Transverse colon (tissue), 4 donors: ENCODE measurements around the gene CDC42BPB.

Source experiments
- EP300 ChIP-seq: sonication (generic); formaldehyde crosslinking; IDR thresholded peaks from one replicate; pipeline ENCODE4 v1.6.1; 2017; ENCODE audit warnings: antibody characterized with exemption, low read depth
- POLR2A ChIP-seq: fragments of 450-650 bp; IDR thresholded peaks from one replicate; pipeline ENCODE4 v1.6.1; 2016; ENCODE audit warnings: antibody characterized with exemption, mild to moderate bottlenecking, moderate library complexity
- POLR2AphosphoS5 ChIP-seq, 3 donors: sonication (generic); formaldehyde crosslinking; IDR thresholded peaks; one replicate each; pipeline ENCODE4 v1.6.1; 2016; ENCODE audit warnings: antibody characterized with exemption in 3 of 3
- TF ChIP-seq, protein P1 (sequence below), 5 experiments: fragments of 200-600 bp in 3 of 5; fragments of 450-650 bp in 2 of 5; sonication (generic) in 3 of 5; IDR thresholded peaks; 1 replicate in 2 of 5; 2 replicates in 3 of 5; pipeline ENCODE4 v1.5.1; 2016 to 2017; ENCODE audit warnings: antibody characterized with exemption in 5 of 5, inconsistent platforms in 3 of 5, mild to moderate bottlenecking in 2 of 5, moderate library complexity in 1 of 5

DNA sequence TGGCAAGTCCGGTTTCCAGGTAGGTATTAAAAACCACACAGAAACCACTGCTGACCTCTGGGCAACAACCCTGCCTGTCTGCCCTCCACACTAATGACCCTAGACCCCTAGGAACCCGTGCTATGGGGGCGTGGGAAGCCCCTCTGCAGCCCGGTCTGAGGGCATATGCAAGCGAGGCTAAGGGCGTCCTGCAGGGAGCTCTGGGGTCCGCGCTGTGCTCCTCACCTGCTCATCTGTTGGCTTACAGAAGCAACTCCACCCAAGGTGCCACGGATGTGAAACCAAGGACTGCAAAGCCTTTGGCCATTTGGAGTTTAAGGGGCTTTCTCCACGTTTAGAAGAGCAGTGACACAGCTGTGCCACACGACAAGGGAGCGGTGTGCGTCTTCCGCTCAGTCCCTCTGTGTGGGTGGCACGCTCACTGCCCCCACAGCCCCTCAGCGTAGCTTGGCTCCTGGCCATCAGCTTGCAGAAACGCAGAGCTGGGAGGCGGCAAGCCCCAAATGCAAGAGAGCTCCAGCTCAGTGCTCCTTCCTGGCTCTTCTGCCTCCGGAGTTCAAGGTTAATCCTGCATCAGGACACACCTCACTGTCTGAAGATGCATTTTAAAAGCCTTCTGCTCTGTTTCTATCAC, 116.5 kb downstream of the CDC42BPB start:
- TF ChIP-seq, protein P1, sequence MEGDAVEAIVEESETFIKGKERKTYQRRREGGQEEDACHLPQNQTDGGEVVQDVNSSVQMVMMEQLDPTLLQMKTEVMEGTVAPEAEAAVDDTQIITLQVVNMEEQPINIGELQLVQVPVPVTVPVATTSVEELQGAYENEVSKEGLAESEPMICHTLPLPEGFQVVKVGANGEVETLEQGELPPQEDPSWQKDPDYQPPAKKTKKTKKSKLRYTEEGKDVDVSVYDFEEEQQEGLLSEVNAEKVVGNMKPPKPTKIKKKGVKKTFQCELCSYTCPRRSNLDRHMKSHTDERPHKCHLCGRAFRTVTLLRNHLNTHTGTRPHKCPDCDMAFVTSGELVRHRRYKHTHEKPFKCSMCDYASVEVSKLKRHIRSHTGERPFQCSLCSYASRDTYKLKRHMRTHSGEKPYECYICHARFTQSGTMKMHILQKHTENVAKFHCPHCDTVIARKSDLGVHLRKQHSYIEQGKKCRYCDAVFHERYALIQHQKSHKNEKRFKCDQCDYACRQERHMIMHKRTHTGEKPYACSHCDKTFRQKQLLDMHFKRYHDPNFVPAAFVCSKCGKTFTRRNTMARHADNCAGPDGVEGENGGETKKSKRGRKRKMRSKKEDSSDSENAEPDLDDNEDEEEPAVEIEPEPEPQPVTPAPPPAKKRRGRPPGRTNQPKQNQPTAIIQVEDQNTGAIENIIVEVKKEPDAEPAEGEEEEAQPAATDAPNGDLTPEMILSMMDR (IDR thresholded peaks at IDR 0.05): no peak
- TF ChIP-seq EP300: no peak
- no peak for TF ChIP-seq POLR2AphosphoS5 (IDR thresholded peaks at IDR 0.05)
- no peak for TF ChIP-seq POLR2A
